Mesothelial cell of epicardium (in vitro differentiated cells): ENCODE measurements around the gene HELZ2. TPM values are rescaled to one million over a fixed set of nuclear protein-coding genes. Genes with fewer than 3 reads are reported as not detected.
"Not testable (repeated sequence)": the region's sequence is repeated elsewhere in the genome, so short reads cannot be mapped to it uniquely, and the experiment has no call there.

ENCODE experiments used
- DNase-seq, 2 experiments: peaks; one replicate each; pipeline ENCODE4 v3.0.0; 2021; ENCODE audit warnings: low spot score in 2 of 2; ENCODE audit not compliant: unreplicated experiment in 2 of 2
- H3K27ac Mint-ChIP-seq: 2 replicates; pipeline ENCODE4 v1.8.0; 2021; ENCODE audit warnings: mixed read lengths
- H3K27me3 Mint-ChIP-seq: 2 replicates; pipeline ENCODE4 v1.8.0; 2021; ENCODE audit warnings: low read depth, mixed read lengths
- H3K36me3 Mint-ChIP-seq: 2 replicates; pipeline ENCODE4 v1.8.0; 2021; ENCODE audit warnings: mixed read lengths
- H3K4me1 Mint-ChIP-seq: 2 replicates; pipeline ENCODE4 v1.8.0; 2021; ENCODE audit warnings: mixed read lengths
- H3K4me3 Mint-ChIP-seq: 2 replicates; pipeline ENCODE4 v1.8.0; 2021; ENCODE audit warnings: mild to moderate bottlenecking, moderate library complexity, mixed read lengths
- H3K9me3 Mint-ChIP-seq: 2 replicates; pipeline ENCODE4 v1.8.0; 2021; ENCODE audit warnings: mixed read lengths
- CTCF ChIP-seq: fragments of 200-600 bp; sonication (generic); IDR thresholded peaks from one replicate; pipeline ENCODE4 v1.5.0; 2021; ENCODE audit warnings: antibody characterized with exemption; ENCODE audit not compliant: unreplicated experiment
- total RNA-seq: library from RNA; stranded (reverse); gene quantifications from 3 replicates; pipeline ENCODE4 v1.2.1, GENCODE V29; 2021

Gene HELZ2
- total RNA-seq, 1 donor from 2014 or later: 44.4 TPM

GRCh38 chr20:63572788-63573646, 1.0 kb downstream of the HELZ2 start:
- H3K9me3 Mint-ChIP-seq: no peaks in the 10 kb centered on the region
- H3K27ac Mint-ChIP-seq: no peak overlapping the region
- peak overlapping the region; percentile 78 for H3K4me3 Mint-ChIP-seq
- H3K4me1 Mint-ChIP-seq: no peaks in the 10 kb centered on the region
- no peak for DNase-seq
- H3K27me3 Mint-ChIP-seq: peaks cover 2% of the 10 kb centered on the region
- no peaks in the 10 kb centered on the region for H3K36me3 Mint-ChIP-seq
- peak; percentile 11 for TF ChIP-seq CTCF

GRCh38 chr20:63572071-63572787, 1.8 kb downstream of the HELZ2 start:
- DNase-seq: no peak
- H3K36me3 Mint-ChIP-seq: no peaks in the 10 kb centered on the region
- no peak overlapping the region for H3K4me3 Mint-ChIP-seq
- no peaks in the 10 kb centered on the region for H3K9me3 Mint-ChIP-seq
- no peak for TF ChIP-seq CTCF
- peaks cover 2% of the 10 kb centered on the region for H3K27me3 Mint-ChIP-seq
- H3K27ac Mint-ChIP-seq: no peak overlapping the region
- H3K4me1 Mint-ChIP-seq: no peaks in the 10 kb centered on the region

GRCh38 chr20:63571087-63571478, 3.0 kb downstream of the HELZ2 start:
- not testable (repeated sequence) for H3K36me3 Mint-ChIP-seq, H3K4me3 Mint-ChIP-seq, DNase-seq, H3K9me3 Mint-ChIP-seq, H3K4me1 Mint-ChIP-seq, H3K27ac Mint-ChIP-seq, H3K27me3 Mint-ChIP-seq

- TF ChIP-seq CTCF: no peak
- Mint-ChIP-seq H3K4me3 (no peak overlapping the region), H3K36me3 (no peaks in the 10 kb centered on the region), H3K27ac (no peak overlapping the region), H3K4me1 (no peaks in the 10 kb centered on the region), H3K27me3 (no peaks in the 10 kb centered on the region), H3K9me3 (no peaks in the 10 kb centered on the region)
- DNase-seq: no peak
These were observed 3.6 kb downstream of the HELZ2 start for GRCh38 chr20:63570281-63571086.

- TF ChIP-seq CTCF: no peak
- DNase-seq: no peak
These were observed 4.8 kb downstream of the HELZ2 start for GRCh38 chr20:63568986-63569949.

More at GRCh38 chr20:63568986-63569949, 4.8 kb downstream of the HELZ2 start:
- Mint-ChIP-seq H3K4me3 (no peak overlapping the region), H3K9me3 (no peaks in the 10 kb centered on the region), H3K36me3 (no peaks in the 10 kb centered on the region), H3K4me1 (no peaks in the 10 kb centered on the region), H3K27me3 (no peaks in the 10 kb centered on the region), H3K27ac (no peak overlapping the region)
